ENCODE results near the gene SURF1.

SURF1 gene

GRCh38 chr9:133356391-133357091 lies at the start of gene SURF1, which contains the start of gene SURF2:
Gene SURF1 (minus strand): TSS chr9:133356487. CDS start chr9:133356453, 34 bp downstream.
Gene SURF2 (plus strand): TSS chr9:133356550. CDS start chr9:133356593, 43 bp downstream.
- peaks cover 10 to 60% (median 20%) of the 10 kb centered on the region in 3 donors for H3K36me3 ChIP-seq
- intact Hi-C loops (cut with DNase I; ENCODE audit: low total_unique reads) = no loop called here

GRCh38 chr9:133405508-133406438 lies 49.5 kb upstream of the SURF1 start:
- Histone ChIP-seq H3K27ac (no peak overlapping the region), H3K9me3 (no peaks in the 10 kb centered on the region), H3K36me3 (peaks cover 24 to 97% (median 55%) of the 10 kb centered on the region in 3 donors), H3K4me3 (no peak overlapping the region), H3K27me3 (no peaks in the 10 kb centered on the region), H3K4me1 (no peaks in the 10 kb centered on the region)
- DNase-seq = no peak
- intact Hi-C loops (cut with DNase I; ENCODE audit: low total_unique reads) = no loop called here
- no peak for TF ChIP-seq CTCF (IDR thresholded peaks at IDR 0.05)

More at GRCh38 chr9:133356391-133357091, at the start of gene SURF1, which contains the start of gene SURF2:
- Histone ChIP-seq H3K27ac (peak within 1 kb of the TSS; percentile 74 to 79), H3K4me1 (peaks cover 0 to 36% (median 27%) of the 10 kb centered on the region in 4 donors), H3K27me3 (no peaks in the 10 kb centered on the region), H3K4me3 (peak within 1 kb of the TSS; percentile 70 to 94), H3K9me3 (no peaks in the 10 kb centered on the region)
- peak; percentile 83 to 93 for DNase-seq
- TF ChIP-seq CTCF (IDR thresholded peaks at IDR 0.05) = no peak

- Histone ChIP-seq H3K4me3 (no peak overlapping the region), H3K27ac (no peak overlapping the region), H3K4me1 (no peaks in the 10 kb centered on the region), H3K27me3 (no peaks in the 10 kb centered on the region), H3K9me3 (no peaks in the 10 kb centered on the region), H3K36me3 (peaks cover 20 to 94% (median 43%) of the 10 kb centered on the region in 3 donors)
- TF ChIP-seq CTCF (IDR thresholded peaks at IDR 0.05) = no peak
- DNase-seq = no peak
- intact Hi-C loops (cut with DNase I; ENCODE audit: low total_unique reads) = no loop called here
Observed at GRCh38 chr9:133404454-133405002, 48.2 kb upstream of the SURF1 start.

- Histone ChIP-seq H3K4me3 (no peak overlapping the region), H3K4me1 (no peaks in the 10 kb centered on the region), H3K27me3 (no peaks in the 10 kb centered on the region), H3K36me3 (peaks cover 20 to 87% (median 37%) of the 10 kb centered on the region in 3 donors), H3K27ac (no peak overlapping the region), H3K9me3 (no peaks in the 10 kb centered on the region)
- no peak for DNase-seq
- intact Hi-C loops (cut with DNase I; ENCODE audit: low total_unique reads) = no loop called here
- TF ChIP-seq CTCF (IDR thresholded peaks at IDR 0.05) = peak; percentile 6 to 20
Observed at GRCh38 chr9:133403766-133404453, 47.6 kb upstream of the SURF1 start.

GRCh38 chr9:133402689-133403088 lies 46.4 kb upstream of the SURF1 start:
- intact Hi-C loops (cut with DNase I; ENCODE audit: low total_unique reads) = no loop called here
- TF ChIP-seq CTCF (IDR thresholded peaks at IDR 0.05) = no peak
- DNase-seq = no peak
- no peaks in the 10 kb centered on the region for H3K4me1 ChIP-seq
- H3K27me3 ChIP-seq = no peaks in the 10 kb centered on the region
- no peak overlapping the region for H3K27ac ChIP-seq
- H3K4me3 ChIP-seq = no peak overlapping the region
- H3K36me3 ChIP-seq = peaks cover 13 to 75% (median 28%) of the 10 kb centered on the region in 3 donors
- H3K9me3 ChIP-seq = no peaks in the 10 kb centered on the region

Measured in tibial artery (tissue), 4 donors.